ENCODE data around the gene FAM3B.

GRCh38 chr21:41375875-41376274 lies 59.3 kb downstream of the FAM3B start:
- TF ChIP-seq EZH2 (IDR thresholded peaks at IDR 0.05; ENCODE audit: borderline replicate concordance, low read length), result no peak
- TF ChIP-seq, protein P1, sequence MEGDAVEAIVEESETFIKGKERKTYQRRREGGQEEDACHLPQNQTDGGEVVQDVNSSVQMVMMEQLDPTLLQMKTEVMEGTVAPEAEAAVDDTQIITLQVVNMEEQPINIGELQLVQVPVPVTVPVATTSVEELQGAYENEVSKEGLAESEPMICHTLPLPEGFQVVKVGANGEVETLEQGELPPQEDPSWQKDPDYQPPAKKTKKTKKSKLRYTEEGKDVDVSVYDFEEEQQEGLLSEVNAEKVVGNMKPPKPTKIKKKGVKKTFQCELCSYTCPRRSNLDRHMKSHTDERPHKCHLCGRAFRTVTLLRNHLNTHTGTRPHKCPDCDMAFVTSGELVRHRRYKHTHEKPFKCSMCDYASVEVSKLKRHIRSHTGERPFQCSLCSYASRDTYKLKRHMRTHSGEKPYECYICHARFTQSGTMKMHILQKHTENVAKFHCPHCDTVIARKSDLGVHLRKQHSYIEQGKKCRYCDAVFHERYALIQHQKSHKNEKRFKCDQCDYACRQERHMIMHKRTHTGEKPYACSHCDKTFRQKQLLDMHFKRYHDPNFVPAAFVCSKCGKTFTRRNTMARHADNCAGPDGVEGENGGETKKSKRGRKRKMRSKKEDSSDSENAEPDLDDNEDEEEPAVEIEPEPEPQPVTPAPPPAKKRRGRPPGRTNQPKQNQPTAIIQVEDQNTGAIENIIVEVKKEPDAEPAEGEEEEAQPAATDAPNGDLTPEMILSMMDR (IDR thresholded peaks at IDR 0.05; ENCODE audit: low read length), result no peak

Measured in OCI-LY1 (cell line).